Activated naive CD8-positive, alpha-beta T cell treated with anti-CD3 and anti-CD28 coated beads, Interleukin-2, amount 50 U/mL, for 16 hours (primary cell): ENCODE data around the gene KRT72.

Source experiments
- DNase-seq: peaks from one replicate; pipeline ENCODE4 v3.0.0-alpha.2; 2020; ENCODE audit warnings: low read depth, low spot score

Gene KRT72

GRCh38 chr12:52600941-52601481 lies at the start of gene KRT72:
TSS of gene KRT72 (minus strand) at chr12:52601463. CDS start at chr12:52601452, 11 bp downstream.
- no peak for DNase-seq

- no peak for DNase-seq
Measured at GRCh38 chr12:52650520-52651081, 49.3 kb upstream of the KRT72 start.

GRCh38 chr12:52649066-52649465 lies 47.8 kb upstream of the KRT72 start:
- DNase-seq = no peak

GRCh38 chr12:52648012-52648550 lies 46.8 kb upstream of the KRT72 start:
- no peak for DNase-seq

GRCh38 chr12:52647601-52648000 lies 46.3 kb upstream of the KRT72 start:
- no peak for DNase-seq

GRCh38 chr12:52646613-52647012 lies 45.4 kb upstream of the KRT72 start:
- no peak for DNase-seq

- DNase-seq = no peak
Measured at GRCh38 chr12:52645982-52646381, 44.7 kb upstream of the KRT72 start.

- DNase-seq = no peak
Measured at GRCh38 chr12:52645120-52645761, 44.0 kb upstream of the KRT72 start.

GRCh38 chr12:52644078-52644415 lies 42.8 kb upstream of the KRT72 start:
- DNase-seq = no peak

- no peak for DNase-seq
Measured at GRCh38 chr12:52643233-52644077, 42.2 kb upstream of the KRT72 start.

- no peak for DNase-seq
Measured at GRCh38 chr12:52641468-52641867, 40.2 kb upstream of the KRT72 start.

- no peak for DNase-seq
Measured at GRCh38 chr12:52637299-52637698, 36.0 kb upstream of the KRT72 start.

- no peak for DNase-seq
Measured at GRCh38 chr12:52636592-52637258, 35.5 kb upstream of the KRT72 start.

- DNase-seq = no peak
Measured at GRCh38 chr12:52636189-52636588, 34.9 kb upstream of the KRT72 start.

GRCh38 chr12:52634266-52635056 lies 33.2 kb upstream of the KRT72 start:
- no peak for DNase-seq

- DNase-seq = no peak
Measured at GRCh38 chr12:52633383-52633782, 32.1 kb upstream of the KRT72 start.

GRCh38 chr12:52632656-52633055 lies 31.4 kb upstream of the KRT72 start:
- no peak for DNase-seq

- no peak for DNase-seq
Measured at GRCh38 chr12:52631676-52632459, 30.6 kb upstream of the KRT72 start.

- no peak for DNase-seq
Measured at GRCh38 chr12:52631264-52631663, 30.0 kb upstream of the KRT72 start.

- DNase-seq = no peak
Measured at GRCh38 chr12:52630599-52631200, 29.4 kb upstream of the KRT72 start.
